Panc1 (cell line): ENCODE measurements around the gene DAD1. TPM values are rescaled to one million over a fixed set of nuclear protein-coding genes. Genes with fewer than 3 reads are reported as not detected.

Source experiments
- ATAC-seq: fragments of 200-7000 bp; cut with Tn5 transposase; 2 replicates; pipeline ENCODE4 v1.9.1; 2020; ENCODE audit warnings: mild to moderate bottlenecking, moderate library complexity
- BruUV-seq: library from RNA; stranded (reverse); fragments of 400-500 nt; replicated peaks from 2 replicates; lab custom pipeline; 2021; lab: Mats Ljungman, UMichigan
- CTCF ChIA-PET: fragments of 300-600 bp; sonication (Branson Sonifier 250); formaldehyde crosslinking; loops from one replicate; lab custom pipeline; 2022; ENCODE audit warnings: antibody characterized with exemption; lab: Charles Lee
- POLR2A ChIA-PET: fragments of 300-600 bp; sonication (Branson Sonifier 250); formaldehyde crosslinking; loops from one replicate; lab custom pipeline; 2022; ENCODE audit warnings: antibody characterized with exemption; lab: Charles Lee
- DNase-seq: peaks from one replicate; pipeline ENCODE4 v3.0.0-alpha.2; 2010; ENCODE audit warnings: low read depth, low spot score
- H3K27ac ChIP-seq: 2 replicates; pipeline ENCODE4 v1.5.1; 2011; ENCODE audit warnings: mild to moderate bottlenecking, low read length, inconsistent platforms
- H3K27me3 ChIP-seq: fragments of 200-500 bp; sonication (Bioruptor generic); 2 replicates; pipeline ENCODE4 v1.6.0; 2014; ENCODE audit warnings: low read length, inconsistent platforms; ENCODE audit not compliant: control insufficient read depth, insufficient read depth
- H3K36me3 ChIP-seq: fragments of 200-500 bp; sonication (Bioruptor generic); 2 replicates; pipeline ENCODE4 v1.5.1; 2014; ENCODE audit warnings: inconsistent platforms, mild to moderate bottlenecking, low read length, moderate library complexity; ENCODE audit not compliant: control insufficient read depth, insufficient read depth
- H3K4me1 ChIP-seq: 2 replicates; pipeline ENCODE4 v1.5.1; 2011; ENCODE audit warnings: inconsistent platforms, mild to moderate bottlenecking, low read length, moderate library complexity; ENCODE audit not compliant: control insufficient read depth, insufficient read depth
- H3K4me3 ChIP-seq, 2 experiments: 2 replicates each; pipeline ENCODE4 v1.5.1; 2011 to 2012; ENCODE audit warnings: low read depth in 2 of 2, low read length in 2 of 2, mild to moderate bottlenecking in 2 of 2, inconsistent platforms in 1 of 2, moderate library complexity in 1 of 2
- H3K9me3 ChIP-seq: fragments of 200-500 bp; sonication (Bioruptor generic); 2 replicates; pipeline ENCODE4 v1.5.1; 2014; ENCODE audit warnings: low read depth, mild to moderate bottlenecking, inconsistent platforms, low read length, moderate library complexity; ENCODE audit not compliant: control insufficient read depth, insufficient read depth
- CTCF ChIP-seq: fragments of 450-650 bp; IDR thresholded peaks from 2 replicates; pipeline ENCODE4 v1.5.1; 2017; ENCODE audit warnings: mild to moderate bottlenecking
- POLR2AphosphoS5 ChIP-seq: IDR thresholded peaks from 2 replicates; pipeline ENCODE4 v1.6.1; 2012; ENCODE audit warnings: mild to moderate bottlenecking, low read depth, low read length, moderate library complexity
- REST ChIP-seq, 2 experiments: IDR thresholded peaks; 2 replicates each; pipeline ENCODE4 v1.6.1; 2011 to 2012; ENCODE audit warnings: low read depth in 2 of 2, control low read depth in 1 of 2, low read length in 1 of 2, mild to moderate bottlenecking in 1 of 2, moderate library complexity in 1 of 2; ENCODE audit not compliant: insufficient read depth in 1 of 2
- SIN3A ChIP-seq: IDR thresholded peaks from 2 replicates; pipeline ENCODE4 v1.6.1; 2012; ENCODE audit warnings: low read depth, mild to moderate bottlenecking, low read length, moderate library complexity, borderline replicate concordance; ENCODE audit not compliant: insufficient read depth
- TCF7L2 ChIP-seq: IDR thresholded peaks from 2 replicates; pipeline ENCODE4 v1.6.1; 2011; ENCODE audit warnings: mild to moderate bottlenecking, low read depth, low read length, inconsistent platforms
- in situ Hi-C: cut with HindIII; loops from 2 replicates; pipeline ENCODE4 v1.10.0; 2016; ENCODE audit warnings: low sequenced_read_pairs, low pct_unique_long_range_greater_than_20kb
- intact Hi-C: fragments of 100-400 bp; cut with micrococcal nuclease; formaldehyde crosslinking; loops from one replicate; pipeline ENCODE4 v1.10.0; 2022; ENCODE audit not compliant: unreplicated experiment
- total RNA-seq: library from RNA; stranded (reverse); gene quantifications from one replicate; pipeline ENCODE4 v1.2.1, GENCODE V29; 2021; ENCODE audit not compliant: unreplicated experiment

Gene DAD1
- total RNA-seq, 1 experiment from 2014 or later, result 163 TPM

GRCh38 chr14:22607291-22607690 lies 18.3 kb upstream of the DAD1 start:
- no peak for ATAC-seq
- CTCF ChIA-PET, result no interaction called here
- POLR2A ChIA-PET, result no interaction called here
- Histone ChIP-seq H3K4me3 (no peak overlapping the region), H3K27me3 (no peaks in the 10 kb centered on the region), H3K36me3 (no peaks in the 10 kb centered on the region), H3K27ac (no peak overlapping the region), H3K9me3 (no peaks in the 10 kb centered on the region), H3K4me1 (no peaks in the 10 kb centered on the region)
- intact Hi-C loops, result no loop called here
- in situ Hi-C loops, result no loop called here
- BruUV-seq, result no TSS peak
- TF ChIP-seq SIN3A, result no peak
- TF ChIP-seq CTCF, result no peak
- TF ChIP-seq TCF7L2, result no peak
- TF ChIP-seq REST (IDR thresholded peaks at IDR 0.05; ENCODE audit: insufficient read depth in 1 of 2, low read depth in 2 of 2, low read length in 1 of 2), result no peak
- TF ChIP-seq POLR2AphosphoS5, result no peak
- no peak for DNase-seq

- ChIA-PET POLR2A (no interaction called here), CTCF (no interaction called here)
Measured at GRCh38 chr14:22606380-22606779, 17.4 kb upstream of the DAD1 start.

More at GRCh38 chr14:22606380-22606779, 17.4 kb upstream of the DAD1 start:
- no peak overlapping the region for H3K4me3 ChIP-seq
- in situ Hi-C loops, result no loop called here
- ATAC-seq, result no peak
- H3K27ac ChIP-seq, result no peak overlapping the region
- H3K36me3 ChIP-seq, result no peaks in the 10 kb centered on the region
- no TSS peak for BruUV-seq
- no peaks in the 10 kb centered on the region for H3K27me3 ChIP-seq
- H3K9me3 ChIP-seq, result no peaks in the 10 kb centered on the region
- intact Hi-C loops, result no loop called here
- TF ChIP-seq POLR2AphosphoS5 (no peak), TCF7L2 (no peak), REST (IDR thresholded peaks at IDR 0.05; ENCODE audit: insufficient read depth in 1 of 2, low read depth in 2 of 2, low read length in 1 of 2) (no peak), SIN3A (no peak), CTCF (no peak)
- no peaks in the 10 kb centered on the region for H3K4me1 ChIP-seq
- DNase-seq, result no peak
